ENCODE results near the gene PASK.

Gene PASK

GRCh38 chr2:241071677-241072111, 77.6 kb downstream of the PASK start:
- ChIA-PET CTCF (no interaction called here), POLR2A (no interaction called here)
- no peak for DNase-seq (ENCODE audit: extremely low spot score)
- TF ChIP-seq FOXM1 (IDR thresholded peaks at IDR 0.05; ENCODE audit: borderline replicate concordance) (no peak), ARNT (IDR thresholded peaks at IDR 0.05) (no peak), LEF1 (IDR thresholded peaks at IDR 0.05; ENCODE audit: borderline replicate concordance) (no peak), FOXK2 (IDR thresholded peaks at IDR 0.05) (no peak), L3MBTL2 (conservative IDR thresholded peaks at IDR 0.05) (no peak)

DNA sequence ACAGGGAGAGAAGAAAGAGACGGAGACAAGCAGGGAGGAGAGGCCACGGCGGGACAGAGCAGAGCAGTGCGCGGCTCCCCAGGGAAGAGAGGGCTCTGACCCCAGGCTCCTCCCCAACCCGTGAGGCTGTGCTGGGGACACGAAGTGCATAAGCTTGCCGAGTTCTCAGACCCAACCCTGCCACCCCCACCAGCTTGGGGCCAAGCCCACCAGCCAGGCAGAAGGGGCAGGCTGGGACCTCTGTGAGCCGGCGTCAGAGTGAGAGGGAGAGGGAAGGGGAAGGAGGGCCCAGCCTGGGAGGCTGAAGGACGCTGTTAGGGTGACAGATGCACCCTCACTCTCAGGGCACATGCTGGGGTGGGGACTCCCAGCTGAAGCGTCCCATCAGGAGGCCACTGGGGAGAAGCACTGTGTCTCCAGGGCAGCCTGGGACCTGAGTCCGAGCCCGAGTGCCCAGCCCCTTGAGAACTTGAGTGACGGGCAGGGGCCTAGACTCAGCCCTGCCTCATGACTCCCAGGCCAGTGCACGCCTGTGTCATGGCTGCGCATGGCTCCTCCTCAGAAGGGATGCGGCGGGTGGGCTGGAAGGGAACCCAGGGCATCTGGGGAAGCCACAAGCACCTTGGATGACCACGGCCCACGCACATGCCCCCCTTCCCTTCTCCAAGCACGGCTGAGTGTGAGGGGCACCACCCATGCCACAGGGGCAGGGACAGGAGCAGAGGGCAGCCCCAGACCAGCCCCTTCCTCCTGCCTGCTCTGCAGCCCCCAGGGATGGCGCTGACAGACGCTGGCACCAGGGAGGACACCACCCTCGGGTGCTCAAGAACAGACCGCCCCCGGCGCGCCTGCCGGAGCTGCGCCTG, 78.2 kb downstream of the PASK start:
- DNase-seq (ENCODE audit: extremely low spot score) = no peak
- no peak for TF ChIP-seq L3MBTL2 (conservative IDR thresholded peaks at IDR 0.05)
- no peak for TF ChIP-seq BHLHE40 (IDR thresholded peaks at IDR 0.05; ENCODE audit: borderline replicate concordance)
- no peak for TF ChIP-seq TARDBP (IDR thresholded peaks at IDR 0.05)
- no peak for TF ChIP-seq LEF1 (IDR thresholded peaks at IDR 0.05; ENCODE audit: borderline replicate concordance)
- no peak for TF ChIP-seq SP1 (IDR thresholded peaks at IDR 0.05)
- POLR2A ChIA-PET = no interaction called here
- CTCF ChIA-PET = no interaction called here

- TF ChIP-seq SP1 (IDR thresholded peaks at IDR 0.05) (no peak), CTBP1 (IDR thresholded peaks at IDR 0.05; ENCODE audit: borderline replicate concordance) (no peak), HDGF (IDR thresholded peaks at IDR 0.05; ENCODE audit: borderline replicate concordance) (no peak), ZNF384 (IDR thresholded peaks at IDR 0.05) (no peak), BHLHE40 (IDR thresholded peaks at IDR 0.05; ENCODE audit: borderline replicate concordance) (no peak), NFRKB (IDR thresholded peaks at IDR 0.05) (no peak)
- ChIA-PET POLR2A (no interaction called here), CTCF (no interaction called here)
- DNase-seq (ENCODE audit: extremely low spot score) = no peak
Observed at GRCh38 chr2:241070361-241070760, 78.9 kb downstream of the PASK start.

GRCh38 chr2:241069821-241070281, 79.4 kb downstream of the PASK start:
- ChIA-PET CTCF (no interaction called here), POLR2A (no interaction called here)
- no peak for DNase-seq (ENCODE audit: extremely low spot score)
- TF ChIP-seq BHLHE40 (IDR thresholded peaks at IDR 0.05; ENCODE audit: borderline replicate concordance) (no peak), TARDBP (IDR thresholded peaks at IDR 0.05) (no peak), FOXK2 (IDR thresholded peaks at IDR 0.05) (no peak), PKNOX1 (IDR thresholded peaks at IDR 0.05) (no peak), NFRKB (IDR thresholded peaks at IDR 0.05) (no peak), HDGF (IDR thresholded peaks at IDR 0.05; ENCODE audit: borderline replicate concordance) (no peak), SP1 (IDR thresholded peaks at IDR 0.05) (no peak), ZNF384 (IDR thresholded peaks at IDR 0.05) (no peak), FOXM1 (IDR thresholded peaks at IDR 0.05; ENCODE audit: borderline replicate concordance) (no peak), ARNT (IDR thresholded peaks at IDR 0.05) (no peak), SUZ12 (IDR thresholded peaks at IDR 0.05) (no peak), ELF4 (IDR thresholded peaks at IDR 0.05) (no peak), FOXA1 (IDR thresholded peaks at IDR 0.05) (no peak), LEF1 (IDR thresholded peaks at IDR 0.05; ENCODE audit: borderline replicate concordance) (no peak), L3MBTL2 (conservative IDR thresholded peaks at IDR 0.05) (no peak), CTBP1 (IDR thresholded peaks at IDR 0.05; ENCODE audit: borderline replicate concordance) (no peak)

DNA sequence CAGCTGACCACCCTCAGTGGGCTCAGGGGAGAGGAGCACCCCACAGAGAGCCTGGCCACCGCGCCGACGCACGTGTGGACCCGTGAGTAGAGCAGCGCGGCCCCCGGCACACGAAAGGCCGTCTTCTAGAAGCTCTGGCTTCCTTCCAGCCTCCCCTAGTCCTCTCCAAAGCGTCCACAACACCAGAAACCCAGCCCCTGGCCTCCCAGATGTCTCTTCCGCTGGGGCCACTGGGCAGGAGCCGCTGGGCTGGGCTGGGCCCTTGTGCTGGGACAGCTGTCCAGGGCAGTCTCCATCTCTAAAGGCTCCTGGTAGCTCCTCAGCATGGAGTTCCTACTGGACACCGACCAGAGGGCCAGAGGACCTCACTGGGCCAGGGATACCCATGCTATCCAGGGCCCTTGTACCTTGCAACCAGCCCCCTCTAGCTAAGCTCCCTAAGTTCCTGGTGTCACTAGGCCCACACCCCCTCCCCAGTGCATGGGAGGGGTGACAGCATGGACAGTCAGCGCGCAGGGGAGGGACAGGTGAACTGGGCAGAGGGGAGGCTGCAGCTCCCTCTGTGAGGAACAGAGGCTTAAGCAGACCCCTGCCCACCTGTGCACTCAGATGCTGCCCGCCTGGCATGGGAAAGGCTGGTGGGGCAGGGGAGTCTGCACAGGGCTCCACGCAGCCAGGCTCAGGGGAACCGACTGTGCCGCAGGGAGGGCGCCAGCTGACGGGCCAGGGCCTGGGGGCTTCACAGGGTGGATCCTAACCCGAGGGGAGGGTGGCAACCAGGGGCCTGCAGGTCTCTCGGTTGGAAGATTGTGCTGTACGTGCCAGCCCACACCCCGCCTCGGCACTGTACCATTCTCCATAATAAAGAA, 80.1 kb downstream of the PASK start:
- no peak for DNase-seq (ENCODE audit: extremely low spot score)
- ChIA-PET POLR2A (interaction anchor here (1.3 kb wide), 1 partner anchor 9 kb away, joined by 4 read pairs; no protein-coding TSS in a partner anchor), CTCF (no interaction called here)
- TF ChIP-seq FOXK2 (IDR thresholded peaks at IDR 0.05) (no peak), ZNF384 (IDR thresholded peaks at IDR 0.05) (no peak), ELF4 (IDR thresholded peaks at IDR 0.05) (no peak), BHLHE40 (IDR thresholded peaks at IDR 0.05; ENCODE audit: borderline replicate concordance) (no peak), NFRKB (IDR thresholded peaks at IDR 0.05) (no peak), PKNOX1 (IDR thresholded peaks at IDR 0.05) (no peak), TARDBP (IDR thresholded peaks at IDR 0.05) (no peak), SP1 (IDR thresholded peaks at IDR 0.05) (no peak), ARNT (IDR thresholded peaks at IDR 0.05) (no peak), CTBP1 (IDR thresholded peaks at IDR 0.05; ENCODE audit: borderline replicate concordance) (no peak), HDGF (IDR thresholded peaks at IDR 0.05; ENCODE audit: borderline replicate concordance) (no peak), FOXA1 (IDR thresholded peaks at IDR 0.05) (no peak)

GRCh38 chr2:241068136-241068941, 80.9 kb downstream of the PASK start:
- CTCF ChIA-PET = interaction anchor here (1.2 kb wide), 1 partner anchor 10 kb away, joined by 6 read pairs; no protein-coding TSS in a partner anchor
- DNase-seq (ENCODE audit: extremely low spot score) = no peak
- POLR2A ChIA-PET = interaction anchor here (1.3 kb wide), 1 partner anchor 10 kb away, joined by 4 read pairs; no protein-coding TSS in a partner anchor
- TF ChIP-seq SP1 (IDR thresholded peaks at IDR 0.05) = no peak
- no peak for TF ChIP-seq SUZ12 (IDR thresholded peaks at IDR 0.05)
- no peak for TF ChIP-seq BHLHE40 (IDR thresholded peaks at IDR 0.05; ENCODE audit: borderline replicate concordance)
- TF ChIP-seq ELF4 (IDR thresholded peaks at IDR 0.05) = no peak
- TF ChIP-seq PKNOX1 (IDR thresholded peaks at IDR 0.05) = no peak
- no peak for TF ChIP-seq CTBP1 (IDR thresholded peaks at IDR 0.05; ENCODE audit: borderline replicate concordance)
- TF ChIP-seq NFRKB (IDR thresholded peaks at IDR 0.05) = no peak
- no peak for TF ChIP-seq LEF1 (IDR thresholded peaks at IDR 0.05; ENCODE audit: borderline replicate concordance)
- TF ChIP-seq HDGF (IDR thresholded peaks at IDR 0.05; ENCODE audit: borderline replicate concordance) = no peak
- TF ChIP-seq ZNF384 (IDR thresholded peaks at IDR 0.05) = no peak
- TF ChIP-seq FOXA1 (IDR thresholded peaks at IDR 0.05) = no peak

Measured in HEK293T (cell line).